Hematopoietic multipotent progenitor cell (in vitro differentiated cells): ENCODE results near the gene ARPC5. TPM values are rescaled to one million over a fixed set of nuclear protein-coding genes. Genes with fewer than 3 reads are reported as not detected.
"Not testable (repeated sequence)": the region's sequence is repeated elsewhere in the genome, so short reads cannot be mapped to it uniquely, and the experiment has no call there.

Experiments used
- DNase-seq, 3 donors: peaks; one replicate each; pipeline ENCODE4 v3.0.0-alpha.2; 2011 to 2015; ENCODE audit warnings: low read depth in 2 of 3, low spot score in 2 of 3
- total RNA-seq: library from RNA; depleted of rRNA; stranded (reverse); fragments of >200 nt; gene quantifications from one replicate; pipeline ENCODE4 v1.2.3, GENCODE V29; 2012

ARPC5 gene
- total RNA-seq, 1 donor, result 35.0 TPM

- DNase-seq, result no peak
These were observed 12.5 kb upstream of the ARPC5 start for GRCh38 chr1:183648042-183648441.

DNA sequence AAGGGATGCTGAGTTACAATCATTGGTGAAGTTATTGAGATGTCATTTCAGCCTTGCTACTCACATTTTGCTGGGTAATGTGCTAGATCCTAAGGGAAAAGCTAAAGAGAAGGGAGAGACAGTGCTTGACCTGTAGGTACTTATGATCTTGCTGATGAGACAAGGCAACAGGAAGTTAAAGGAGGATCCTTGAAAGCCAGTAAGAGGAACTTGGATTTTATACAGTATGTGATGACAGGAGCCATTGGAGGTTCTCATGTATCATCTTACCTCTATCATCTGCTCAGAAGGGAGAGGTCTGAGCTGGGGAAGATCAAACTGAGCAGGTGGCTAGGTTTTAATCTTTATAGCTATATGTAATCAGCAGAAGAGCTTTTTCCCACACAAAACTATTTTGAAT, 11.2 kb upstream of the ARPC5 start:
- no peak for DNase-seq

DNA sequence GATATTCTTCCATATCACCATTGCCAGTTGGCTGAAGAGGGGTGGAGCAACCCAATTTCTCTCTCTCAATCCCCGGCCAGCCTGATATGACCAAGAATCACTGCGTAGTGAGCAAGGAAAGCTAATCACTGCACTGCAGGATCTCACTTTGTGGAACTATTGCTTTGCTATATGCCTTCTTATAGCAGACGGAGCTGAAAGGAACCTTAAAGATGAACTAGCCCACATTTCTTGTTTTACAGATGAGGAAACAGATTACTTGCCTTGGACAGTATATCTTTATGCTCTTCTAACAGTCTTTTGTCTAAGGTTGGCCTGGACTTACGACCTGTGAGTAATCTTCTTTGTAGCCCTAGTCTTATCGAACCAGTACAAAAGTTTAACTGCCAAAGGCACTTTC, 9.9 kb upstream of the ARPC5 start:
- DNase-seq, result peak in 1 of 3 donors; percentile 30

DNA sequence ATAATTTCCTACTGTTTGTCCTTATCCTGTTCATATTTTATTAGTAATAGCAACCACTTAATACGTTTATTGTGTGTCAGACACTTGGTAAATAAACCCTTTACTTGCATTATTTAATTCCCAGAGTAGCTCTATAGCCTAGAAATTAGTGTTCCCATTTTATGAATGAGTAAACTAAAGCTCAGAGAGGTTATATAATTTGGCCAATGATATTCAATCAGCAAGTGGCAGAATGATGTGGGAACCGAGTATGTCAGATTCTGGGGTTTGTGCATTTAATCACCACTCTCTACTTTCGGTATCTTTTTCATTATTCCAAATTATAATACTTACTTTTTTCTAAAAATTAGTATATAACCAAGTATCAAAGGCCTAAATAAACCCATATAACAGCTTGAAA, 6.6 kb upstream of the ARPC5 start:
- DNase-seq, result no peak

- no peak for DNase-seq
These were observed 4.6 kb upstream of the ARPC5 start for GRCh38 chr1:183640193-183640592.

DNA sequence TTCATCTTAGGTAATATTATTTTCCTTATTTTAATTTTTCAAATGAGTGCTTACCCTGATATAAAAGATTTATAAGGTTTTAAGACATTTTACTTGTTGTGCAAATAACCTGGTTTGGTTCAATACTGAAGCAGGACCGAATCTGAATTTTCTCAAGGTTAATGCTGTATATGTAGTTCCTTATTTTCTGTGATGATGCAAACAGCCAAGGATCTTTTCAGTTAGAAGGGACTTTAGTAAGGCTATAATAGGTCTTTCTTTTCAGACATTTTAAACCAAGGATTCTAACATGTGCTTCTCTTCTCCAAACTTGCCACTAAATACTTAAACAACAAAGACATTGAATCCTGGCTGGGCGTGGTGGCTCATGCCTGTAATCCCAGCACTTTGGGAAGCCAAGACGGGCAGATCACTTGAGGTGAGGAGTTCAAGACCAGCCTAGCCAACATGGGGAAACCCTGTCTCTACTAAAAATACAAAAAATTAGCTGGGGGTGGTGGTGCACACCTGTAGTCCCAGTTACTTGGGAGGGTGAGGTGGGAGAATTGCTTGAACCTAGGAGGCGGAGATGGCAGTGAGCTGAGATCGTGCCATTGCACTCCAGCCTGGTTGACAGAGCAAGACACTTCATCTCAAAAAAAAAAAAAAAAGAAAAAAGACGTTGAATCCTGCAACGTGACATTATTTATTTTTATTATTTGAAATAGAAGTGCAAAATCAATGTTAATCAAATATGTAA, 3.2 kb upstream of the ARPC5 start:
- no peak for DNase-seq

DNA sequence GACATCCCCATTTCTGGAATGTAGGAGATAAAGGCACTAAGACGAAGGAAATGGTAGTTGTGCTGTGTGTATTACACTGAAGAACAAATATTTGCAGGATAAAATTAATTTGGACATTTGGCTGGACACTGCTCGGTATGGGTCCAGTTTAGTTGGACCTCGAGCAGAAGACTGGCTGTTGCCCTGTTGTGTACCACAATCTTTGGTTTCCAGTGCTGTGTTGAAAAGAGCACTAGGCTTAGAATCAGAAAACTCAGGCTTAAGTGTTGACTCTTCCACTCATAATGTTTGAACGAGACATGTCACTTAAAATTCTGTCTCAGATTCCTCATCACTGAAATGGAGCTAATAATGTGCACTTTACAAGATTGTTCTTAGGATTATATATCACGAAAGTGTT, 1.2 kb upstream of the ARPC5 start:
- no peak for DNase-seq

- no peak for DNase-seq
These were observed 725 bp upstream of the ARPC5 start for GRCh38 chr1:183636334-183636682.

DNA sequence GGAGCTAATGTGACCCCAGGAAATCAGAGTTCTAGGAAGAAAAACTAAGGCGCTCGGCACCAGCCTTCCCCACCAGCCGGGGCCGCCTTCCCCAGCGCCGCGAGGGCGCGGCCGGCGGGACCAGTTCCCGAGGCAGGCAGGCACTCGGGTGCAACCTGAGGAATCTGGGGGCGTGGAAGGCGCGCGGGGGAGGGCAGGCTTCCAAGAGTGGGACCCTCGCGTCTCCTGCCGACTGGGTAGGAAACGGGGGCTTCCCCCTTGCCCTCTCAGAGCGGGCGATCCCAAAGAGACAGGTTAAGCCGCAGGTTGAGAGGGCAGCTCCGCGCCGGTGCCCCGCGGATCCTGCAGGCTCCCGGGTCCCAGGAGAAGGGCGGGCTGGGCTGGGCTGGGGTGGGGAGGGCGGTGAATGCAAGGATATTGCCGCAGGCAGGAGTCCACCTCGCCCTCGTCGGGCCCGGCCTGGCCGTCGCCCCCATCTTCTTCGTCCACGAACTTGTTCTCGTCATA, 431 bp downstream of the ARPC5 start:
- no peak for DNase-seq

DNA sequence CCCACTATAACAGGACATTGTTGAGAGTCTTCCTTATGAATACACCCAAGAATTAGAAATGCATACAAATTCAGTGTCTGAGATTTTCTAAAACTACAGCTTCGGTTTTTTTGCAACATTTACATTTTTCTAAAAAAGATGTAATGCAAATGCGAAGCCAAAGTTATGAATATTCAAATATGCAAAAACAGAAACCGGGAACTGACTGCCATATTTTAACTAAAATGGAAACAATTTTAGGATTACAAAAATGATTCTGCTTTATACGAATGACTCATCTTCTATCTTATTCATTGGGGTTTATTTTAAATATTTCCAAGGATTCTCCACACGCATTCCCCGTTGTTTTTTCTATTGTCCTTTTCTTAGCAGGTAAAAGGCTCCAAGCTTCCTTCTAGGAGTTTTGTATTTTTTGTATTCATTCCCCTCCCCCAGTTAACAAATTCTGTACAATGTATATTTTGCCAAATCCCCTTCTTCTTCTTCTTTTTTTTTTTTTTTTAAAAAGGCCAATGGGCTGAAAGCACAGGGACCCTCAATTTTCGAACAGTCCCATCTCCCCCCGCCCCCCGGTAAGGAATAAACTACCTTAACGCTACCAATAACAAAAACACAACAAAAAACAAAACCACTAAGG, 1.0 kb downstream of the ARPC5 start:
- DNase-seq, result no peak

DNA sequence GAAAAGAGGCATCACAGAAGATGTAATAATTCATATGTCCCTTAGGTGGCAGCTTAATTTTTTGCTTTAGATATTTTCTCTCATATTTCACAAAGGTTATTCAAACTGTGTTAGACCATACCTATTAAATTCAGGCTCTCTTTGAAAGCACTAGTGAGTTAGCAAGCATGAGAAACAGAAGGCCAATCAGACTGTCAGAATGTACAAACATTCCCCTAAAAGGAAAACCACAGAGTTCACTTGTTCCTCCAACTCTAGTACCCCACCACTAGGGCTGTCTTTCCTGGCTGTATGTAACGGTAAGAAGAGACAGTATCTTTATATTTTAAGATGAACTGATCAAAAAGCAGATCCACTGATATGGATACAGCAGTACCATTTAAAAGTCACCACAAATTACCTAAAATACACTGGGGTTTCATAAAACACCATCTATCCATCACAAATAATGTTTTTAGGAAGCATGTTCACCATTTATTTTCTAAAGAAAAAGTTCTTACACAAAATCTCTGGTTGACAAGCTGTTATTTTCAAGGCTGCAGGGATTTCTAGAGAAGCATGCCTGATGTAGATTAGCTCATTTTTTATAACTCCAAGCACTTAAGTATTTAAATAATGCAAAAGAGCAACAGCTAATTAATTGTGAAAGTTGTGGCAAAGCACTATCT, 1.8 kb downstream of the ARPC5 start:
- DNase-seq, result peak in 2 of 3 donors; percentile 50 to 64

GRCh38 chr1:183632964-183633363, 2.6 kb downstream of the ARPC5 start:
- no peak for DNase-seq

- no peak for DNase-seq
These were observed 3.5 kb downstream of the ARPC5 start for GRCh38 chr1:183632114-183632513.

- no peak for DNase-seq
These were observed 4.8 kb downstream of the ARPC5 start for GRCh38 chr1:183630748-183631147.

DNA sequence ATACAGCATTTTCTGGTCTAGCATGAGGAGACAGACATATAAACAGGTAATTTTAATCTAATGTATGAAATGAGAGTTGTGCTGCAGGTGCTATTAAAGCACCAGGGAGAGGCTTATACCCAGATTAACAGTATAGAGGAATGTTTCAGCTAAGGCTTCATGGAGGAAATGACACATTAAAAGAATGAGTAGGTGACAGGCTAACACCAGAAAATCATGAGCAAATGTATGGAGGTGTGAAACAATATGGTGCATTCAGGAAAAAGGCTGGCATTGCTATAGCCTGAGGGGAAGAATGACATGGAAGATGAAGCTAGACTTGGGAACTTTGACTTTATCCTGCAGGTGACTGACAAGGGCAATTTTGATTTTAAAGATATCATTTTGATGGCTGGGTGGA, 7.0 kb downstream of the ARPC5 start:
- DNase-seq, result no peak

GRCh38 chr1:183626236-183626635, 9.3 kb downstream of the ARPC5 start:
- not testable (repeated sequence) for DNase-seq

- peak in 2 of 3 donors; percentile 70 to 85 for DNase-seq
These were observed 12.4 kb downstream of the ARPC5 start for GRCh38 chr1:183622884-183623785.

DNA sequence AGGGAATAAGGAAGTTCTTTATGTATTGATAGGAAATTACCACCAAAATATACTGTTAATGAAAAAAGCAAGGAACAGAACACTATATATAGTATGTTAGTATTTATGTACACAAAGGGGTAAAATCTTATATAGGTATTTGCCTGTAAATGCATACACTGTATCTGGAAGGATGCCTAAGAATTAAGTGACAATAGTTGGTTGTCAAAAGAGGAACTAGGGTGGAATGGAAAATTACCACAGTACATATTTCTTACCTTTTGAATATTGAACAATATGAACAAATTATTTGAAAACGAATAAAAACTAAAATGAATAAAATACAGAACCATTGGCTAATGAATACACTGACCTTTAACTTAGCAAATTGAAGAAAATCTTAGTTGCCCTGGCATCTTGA, 13.6 kb downstream of the ARPC5 start:
- DNase-seq, result peak in 1 of 3 donors; percentile 33

DNA sequence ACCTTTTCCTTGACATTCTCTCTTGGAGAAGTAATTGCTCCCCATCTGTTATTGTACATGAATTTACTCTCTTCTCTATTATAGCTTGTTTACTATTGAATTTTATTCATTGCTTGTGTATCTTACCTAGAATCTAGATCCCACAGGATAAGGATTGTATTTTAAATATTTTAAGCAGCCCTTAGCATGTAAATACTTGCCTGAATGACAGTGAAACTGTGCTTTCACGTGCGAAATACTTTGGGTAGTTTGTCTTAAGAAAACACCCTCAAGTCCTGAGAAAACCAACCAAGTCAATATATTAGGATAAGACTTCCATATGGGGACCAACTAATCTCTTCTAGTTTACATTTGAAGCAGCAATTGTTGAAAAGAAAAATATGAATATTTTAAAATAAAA, 15.3 kb downstream of the ARPC5 start:
- DNase-seq, result no peak

- DNase-seq, result no peak
These were observed 15.8 kb downstream of the ARPC5 start for GRCh38 chr1:183619781-183620180.

GRCh38 chr1:183618202-183618601, 17.4 kb downstream of the ARPC5 start:
- not testable (repeated sequence) for DNase-seq
